GM19238 (cell line): ENCODE data around the gene LYRM1.

Experiments
- DNase-seq: peaks from one replicate; pipeline ENCODE4 v3.0.0; 2011; ENCODE audit warnings: low spot score; ENCODE audit not compliant: insufficient read length

Gene LYRM1

GRCh38 chr16:20871941-20872815 lies 28.4 kb upstream of the LYRM1 start:
- DNase-seq = no peak

- no peak for DNase-seq
Observed at GRCh38 chr16:20873331-20873730, 27.2 kb upstream of the LYRM1 start.

GRCh38 chr16:20874088-20874581 lies 26.4 kb upstream of the LYRM1 start:
- DNase-seq = no peak

- no peak for DNase-seq
Observed at GRCh38 chr16:20875355-20875650, 25.3 kb upstream of the LYRM1 start.

- no peak for DNase-seq
Observed at GRCh38 chr16:20878682-20879147, 21.9 kb upstream of the LYRM1 start.

- DNase-seq = no peak
Observed at GRCh38 chr16:20879175-20880040, 21.2 kb upstream of the LYRM1 start.

- no peak for DNase-seq
Observed at GRCh38 chr16:20880867-20881502, 19.6 kb upstream of the LYRM1 start.

- DNase-seq = no peak
Observed at GRCh38 chr16:20881503-20881878, 19.1 kb upstream of the LYRM1 start.

GRCh38 chr16:20883554-20884239 lies 16.9 kb upstream of the LYRM1 start:
- DNase-seq = no peak

GRCh38 chr16:20884240-20884556 lies 16.4 kb upstream of the LYRM1 start:
- DNase-seq = no peak

GRCh38 chr16:20886320-20886719 lies 14.3 kb upstream of the LYRM1 start:
- no peak for DNase-seq

- DNase-seq = no peak
Observed at GRCh38 chr16:20887207-20887606, 13.4 kb upstream of the LYRM1 start.

- no peak for DNase-seq
Observed at GRCh38 chr16:20889625-20890275, 10.8 kb upstream of the LYRM1 start.

- no peak for DNase-seq
Observed at GRCh38 chr16:20894388-20894787, 6.2 kb upstream of the LYRM1 start.

GRCh38 chr16:20897253-20897897 lies 3.2 kb upstream of the LYRM1 start:
- DNase-seq = no peak

GRCh38 chr16:20897922-20898321 lies 2.6 kb upstream of the LYRM1 start:
- DNase-seq = no peak

GRCh38 chr16:20899071-20899470 lies 1.5 kb upstream of the LYRM1 start:
- DNase-seq = no peak

GRCh38 chr16:20899477-20900298 lies 883 bp upstream of the LYRM1 start:
- peak; percentile 34 for DNase-seq

GRCh38 chr16:20901068-20901435 lies 481 bp downstream of the LYRM1 start:
- DNase-seq = no peak
